NCI-H2196 (cell line): Measurements from ENCODE around the gene CLDN18.

Experiments used
- DNase-seq: peaks from one replicate; lab custom pipeline; 2025; ENCODE audit not compliant: unreplicated experiment; lab: John Stamatoyannopoulos, UW

Gene CLDN18

DNA sequence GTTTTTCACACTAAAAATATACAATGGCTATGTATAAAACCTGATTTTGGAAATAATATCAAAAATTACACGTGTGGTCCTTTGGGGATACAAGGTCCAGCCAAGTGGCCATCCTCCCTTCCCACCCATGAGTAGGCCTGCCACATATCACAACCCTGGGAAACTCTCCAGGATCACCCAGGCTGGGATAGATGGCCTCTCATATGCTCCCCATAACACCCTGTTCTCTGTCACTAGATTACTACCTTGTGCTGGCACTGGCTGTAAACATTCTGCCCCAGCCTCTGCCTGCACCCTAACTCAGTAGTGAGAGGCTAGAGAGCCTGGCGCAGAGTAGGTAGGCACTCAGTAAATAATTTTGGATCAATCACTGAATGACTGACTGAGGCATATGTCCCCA, 52.1 kb downstream of the CLDN18 start:
- DNase-seq: no peak

DNA sequence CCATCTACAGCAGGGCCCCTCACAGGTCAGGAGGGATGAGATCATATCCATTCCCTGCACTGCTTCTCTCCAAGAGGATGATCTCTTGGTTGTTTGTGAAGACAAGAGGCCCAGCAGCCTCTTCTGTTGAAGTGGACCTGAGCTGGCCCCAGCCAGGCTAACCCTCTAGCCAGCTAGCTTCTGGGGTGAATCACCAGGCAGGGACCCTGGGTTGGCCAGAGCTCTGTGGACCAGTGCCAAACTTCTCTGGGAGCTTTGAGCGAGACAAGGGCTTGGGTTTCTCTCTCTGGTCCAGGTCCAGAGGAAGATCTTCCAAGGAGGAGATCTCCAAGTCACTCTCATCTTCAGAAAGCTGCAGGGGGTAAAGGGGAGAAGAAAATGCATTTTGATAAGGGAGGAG, 52.7 kb downstream of the CLDN18 start:
- DNase-seq: no peak

DNA sequence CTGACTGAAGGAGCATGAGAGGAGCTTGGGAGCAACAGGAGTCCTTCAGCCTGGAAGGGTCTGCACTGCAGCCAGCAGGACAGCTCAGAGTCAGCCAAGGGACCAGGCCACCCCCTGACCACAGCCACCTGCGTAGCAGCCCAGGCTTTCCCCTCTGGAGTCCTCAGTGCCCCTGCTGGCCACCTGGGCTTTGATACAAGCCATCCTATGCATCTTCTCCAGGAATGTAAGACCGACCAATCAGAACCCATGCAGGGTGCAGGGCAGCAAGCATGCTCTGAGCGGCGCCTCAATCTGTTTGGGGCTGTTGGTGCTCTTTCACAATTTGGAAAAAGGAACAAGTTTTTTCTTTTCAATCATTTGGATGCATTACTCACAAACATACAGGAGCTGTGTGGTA, 53.5 kb downstream of the CLDN18 start:
- no peak for DNase-seq

DNA sequence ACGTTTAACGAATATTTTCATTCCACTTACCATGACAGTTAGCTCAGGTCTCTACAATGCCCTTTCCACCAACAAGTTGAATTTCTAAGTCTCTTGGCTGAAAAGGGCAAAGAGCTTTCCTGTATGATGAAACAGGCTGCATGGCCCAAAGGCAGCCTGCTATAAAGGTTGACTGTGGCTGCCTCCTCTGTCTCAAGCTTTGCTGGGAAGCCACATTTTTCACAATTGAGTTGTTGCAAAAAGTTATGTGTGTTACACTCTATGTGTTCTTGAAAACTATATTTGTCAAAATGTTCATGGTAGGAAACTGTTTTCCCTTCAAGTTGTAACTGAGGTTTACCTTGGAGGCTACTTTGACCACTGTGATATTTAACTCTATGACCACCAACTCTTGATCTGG, 56.0 kb downstream of the CLDN18 start:
- no peak for DNase-seq

DNA sequence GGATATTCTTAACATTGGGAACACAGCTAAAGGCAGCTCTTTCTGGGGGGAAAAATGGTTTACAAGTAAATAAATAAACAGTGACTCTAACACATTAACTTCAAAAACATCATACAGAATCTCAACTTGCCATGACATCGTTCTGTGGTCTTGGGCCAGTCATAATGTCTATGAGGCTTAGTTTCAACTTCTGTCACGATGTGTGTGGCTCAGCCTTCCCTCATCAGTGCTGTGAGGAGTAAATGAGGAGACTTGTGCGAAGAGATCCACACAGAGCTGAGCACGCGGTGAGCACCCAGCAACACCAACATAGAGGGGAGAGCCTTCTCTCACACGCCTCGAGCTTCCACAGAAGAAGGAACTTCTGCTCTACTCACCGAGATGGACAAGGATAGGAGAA, 56.4 kb downstream of the CLDN18 start:
- no peak for DNase-seq

DNA sequence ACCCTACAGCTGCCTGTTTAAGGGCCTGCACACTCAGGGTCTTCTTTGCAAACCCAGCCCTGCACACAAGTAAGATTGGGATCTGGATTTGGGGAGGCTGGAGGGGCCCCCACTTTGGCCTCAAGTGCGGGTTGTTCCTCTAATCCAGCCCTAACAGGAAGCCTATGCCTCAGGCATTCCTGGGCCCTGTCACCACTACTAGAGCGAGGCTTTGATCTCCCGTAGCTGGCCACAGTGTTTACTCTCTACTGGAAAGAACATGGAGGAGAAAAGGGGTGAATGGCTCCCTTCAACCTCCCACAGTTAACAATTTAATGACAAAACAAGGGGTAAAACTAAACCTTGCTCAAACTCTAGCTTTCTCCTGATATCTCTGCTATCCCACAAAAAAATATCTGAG, 57.0 kb downstream of the CLDN18 start:
- no peak for DNase-seq

DNA sequence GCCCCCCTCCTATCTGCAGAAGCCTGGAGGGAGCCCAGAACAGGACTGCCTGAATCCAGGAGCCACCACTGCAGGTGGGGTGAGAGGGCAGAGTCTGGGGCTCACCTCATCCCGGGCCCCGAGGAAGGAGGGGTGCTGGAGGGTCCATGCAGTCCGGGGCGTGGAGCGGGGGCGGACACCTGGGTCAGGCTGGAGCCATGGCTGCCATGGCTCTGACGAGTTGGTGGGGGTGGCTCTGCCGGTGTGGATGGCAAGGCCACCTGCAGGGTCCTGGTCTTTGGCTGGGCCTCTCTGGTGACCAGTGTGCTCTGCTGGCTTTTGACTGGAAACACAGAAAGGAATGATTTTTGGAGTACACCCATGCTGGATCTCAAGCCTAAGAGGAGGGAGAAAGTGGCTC, 58.1 kb downstream of the CLDN18 start:
- DNase-seq: no peak

DNA sequence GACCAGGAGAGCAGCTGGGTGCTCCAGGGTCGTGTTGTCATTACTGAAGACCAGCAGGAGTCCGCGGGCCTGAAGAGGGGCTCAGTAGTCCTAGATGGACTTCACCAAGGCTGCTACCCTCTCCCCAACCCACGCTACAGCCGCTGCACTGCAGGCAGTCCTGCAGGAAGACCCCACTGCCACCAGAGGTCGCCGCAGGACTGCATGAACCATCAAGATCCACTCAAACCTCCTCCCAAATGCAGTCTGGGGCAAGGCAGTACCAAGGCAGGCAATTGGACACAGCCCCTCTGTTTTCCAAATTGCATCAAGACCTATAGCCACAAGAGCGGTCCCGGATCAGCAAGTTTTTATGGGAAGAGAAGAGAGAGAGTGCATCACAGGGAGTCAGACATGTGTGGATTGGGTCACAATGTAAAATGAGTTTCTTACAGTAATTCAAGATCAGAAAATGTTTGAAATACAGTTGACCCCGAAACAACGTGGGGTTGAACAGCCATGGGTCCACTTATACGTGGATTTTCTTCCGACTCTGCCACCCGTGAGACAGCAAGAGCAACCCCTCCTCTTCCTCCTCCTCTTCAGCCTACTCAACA, 58.7 kb downstream of the CLDN18 start:
- peak; percentile 85 for DNase-seq

DNA sequence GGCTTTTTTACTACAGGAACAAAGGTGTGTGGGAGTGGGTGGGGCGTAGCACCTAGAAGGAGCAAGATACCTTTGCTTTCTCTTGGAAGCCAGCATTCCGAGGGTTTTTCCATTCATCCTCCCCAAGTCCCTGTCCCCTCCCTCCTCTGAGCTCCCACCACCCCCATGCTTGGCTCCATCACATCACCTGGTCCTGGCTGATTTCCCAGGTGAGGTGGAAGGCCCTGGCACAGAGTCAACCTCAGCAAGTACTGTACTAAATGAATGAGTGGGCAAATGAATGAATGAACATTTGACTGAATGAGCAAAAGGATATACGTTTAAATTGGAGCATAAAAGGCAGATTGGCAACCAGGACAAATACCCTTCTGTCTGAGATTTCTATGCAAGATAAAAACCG, 60.0 kb downstream of the CLDN18 start:
- DNase-seq: peak; percentile 29

DNA sequence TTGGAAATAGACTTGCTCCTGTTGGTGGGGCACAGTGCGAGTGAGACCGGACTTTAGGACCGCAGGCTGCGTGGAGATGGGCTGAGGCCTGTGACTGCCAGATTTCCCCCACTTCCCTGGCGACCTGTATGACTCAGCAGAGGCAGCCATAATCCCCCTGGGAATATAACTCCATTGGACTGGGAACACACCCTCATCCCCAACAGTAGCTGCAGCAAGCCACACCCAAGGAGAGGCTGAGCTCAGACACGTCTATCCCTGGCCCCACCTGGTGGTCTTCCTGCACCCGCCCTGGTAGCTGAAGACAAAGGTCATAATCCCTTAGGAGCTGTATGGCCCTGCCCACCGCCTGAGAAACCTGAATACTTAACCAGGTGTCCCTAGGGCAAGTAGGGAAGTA, 62.8 kb downstream of the CLDN18 start:
- no peak for DNase-seq

DNA sequence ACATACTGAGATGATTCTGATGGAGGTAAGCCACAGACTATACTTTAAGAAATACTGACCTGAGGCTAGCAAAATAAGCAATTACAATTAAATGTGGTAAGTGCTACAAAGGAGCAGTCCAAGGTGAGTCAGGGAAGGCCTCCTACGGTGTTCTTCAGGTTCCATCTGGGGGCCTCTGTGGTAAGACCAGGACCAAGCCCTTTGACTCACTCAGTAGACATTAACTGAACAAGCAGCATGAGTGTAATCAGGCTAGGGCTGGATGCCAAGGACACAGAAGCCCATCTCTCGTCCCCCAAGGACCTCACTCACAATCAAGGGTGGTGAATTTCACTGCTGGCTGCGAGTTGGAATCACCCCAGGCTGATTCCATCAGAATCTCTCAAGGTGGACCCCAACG, 68.1 kb downstream of the CLDN18 start:
- DNase-seq: no peak

DNA sequence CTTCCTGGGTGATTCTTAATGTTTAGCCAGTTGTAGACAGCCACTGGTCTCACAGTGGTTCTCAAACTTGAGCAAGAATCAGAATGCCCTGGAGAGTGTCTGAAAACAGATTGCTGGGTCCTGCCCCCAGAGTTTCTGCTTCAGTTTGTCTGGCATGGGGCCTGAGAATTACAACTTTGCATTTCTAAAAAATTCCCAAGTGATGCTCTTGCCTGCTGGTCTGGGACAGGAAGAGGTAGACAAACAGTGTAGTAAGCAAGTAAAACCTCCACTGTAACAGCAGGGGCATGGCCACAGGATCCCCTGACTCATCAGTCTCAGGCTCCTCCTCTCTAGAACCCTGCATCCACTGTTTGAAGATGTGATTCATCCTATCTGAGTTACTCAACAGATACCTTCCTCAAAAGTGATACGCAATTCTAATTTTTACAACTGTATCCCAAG, 69.0 kb downstream of the CLDN18 start:
- no peak for DNase-seq

DNA sequence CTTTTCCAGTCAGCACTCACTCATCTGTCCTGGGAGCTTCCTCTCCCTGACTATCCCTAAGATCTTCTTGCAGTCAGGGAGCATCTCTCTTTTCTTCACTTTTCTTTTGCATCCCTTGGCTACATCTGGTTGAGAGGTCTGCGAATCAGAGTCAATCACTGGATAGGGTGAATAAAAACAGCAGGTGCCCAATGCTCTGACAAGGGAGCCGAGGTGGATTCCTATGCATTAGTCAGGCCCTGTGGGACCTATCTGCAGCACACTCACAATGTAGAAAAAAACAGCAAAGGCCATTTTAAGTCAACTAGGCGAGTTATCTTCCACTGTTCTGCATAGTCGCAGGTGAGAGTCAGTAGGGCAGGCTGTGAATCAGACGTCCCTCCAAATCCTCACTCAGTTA, 69.9 kb downstream of the CLDN18 start:
- DNase-seq: no peak

DNA sequence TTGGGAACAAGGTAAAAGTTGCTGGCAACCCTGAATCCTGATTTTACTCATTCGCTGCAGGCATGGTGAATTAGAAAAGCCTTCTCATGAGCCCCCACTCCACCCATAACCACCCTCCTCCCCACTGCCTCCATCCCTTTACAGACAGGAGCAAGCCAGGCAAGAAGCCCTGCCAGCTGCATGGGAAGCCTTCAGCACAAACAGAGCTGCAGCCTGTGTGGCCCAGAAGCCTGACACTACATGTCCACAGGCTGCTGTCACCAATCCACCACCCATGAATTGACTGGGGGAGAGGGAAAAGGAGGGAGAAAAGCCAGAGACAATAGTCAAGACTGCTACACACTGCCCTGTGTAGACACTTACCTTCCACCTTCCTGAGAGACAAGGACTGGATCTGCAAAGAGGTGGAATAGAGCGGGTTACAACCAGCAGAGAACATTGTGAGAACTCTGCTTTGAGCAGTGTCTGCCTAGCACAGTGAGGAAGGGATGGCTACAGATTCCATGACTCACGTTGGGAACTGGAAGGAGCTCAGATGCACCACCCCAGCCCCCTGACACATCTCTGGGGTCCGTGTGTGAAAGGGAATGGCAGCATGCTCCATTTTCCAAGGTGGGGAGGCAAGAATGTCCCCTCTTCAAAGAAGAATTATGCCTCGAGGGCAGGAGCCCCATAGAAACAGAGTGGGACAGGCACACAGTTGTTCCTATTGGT, 71.6 kb downstream of the CLDN18 start:
- DNase-seq: no peak

DNA sequence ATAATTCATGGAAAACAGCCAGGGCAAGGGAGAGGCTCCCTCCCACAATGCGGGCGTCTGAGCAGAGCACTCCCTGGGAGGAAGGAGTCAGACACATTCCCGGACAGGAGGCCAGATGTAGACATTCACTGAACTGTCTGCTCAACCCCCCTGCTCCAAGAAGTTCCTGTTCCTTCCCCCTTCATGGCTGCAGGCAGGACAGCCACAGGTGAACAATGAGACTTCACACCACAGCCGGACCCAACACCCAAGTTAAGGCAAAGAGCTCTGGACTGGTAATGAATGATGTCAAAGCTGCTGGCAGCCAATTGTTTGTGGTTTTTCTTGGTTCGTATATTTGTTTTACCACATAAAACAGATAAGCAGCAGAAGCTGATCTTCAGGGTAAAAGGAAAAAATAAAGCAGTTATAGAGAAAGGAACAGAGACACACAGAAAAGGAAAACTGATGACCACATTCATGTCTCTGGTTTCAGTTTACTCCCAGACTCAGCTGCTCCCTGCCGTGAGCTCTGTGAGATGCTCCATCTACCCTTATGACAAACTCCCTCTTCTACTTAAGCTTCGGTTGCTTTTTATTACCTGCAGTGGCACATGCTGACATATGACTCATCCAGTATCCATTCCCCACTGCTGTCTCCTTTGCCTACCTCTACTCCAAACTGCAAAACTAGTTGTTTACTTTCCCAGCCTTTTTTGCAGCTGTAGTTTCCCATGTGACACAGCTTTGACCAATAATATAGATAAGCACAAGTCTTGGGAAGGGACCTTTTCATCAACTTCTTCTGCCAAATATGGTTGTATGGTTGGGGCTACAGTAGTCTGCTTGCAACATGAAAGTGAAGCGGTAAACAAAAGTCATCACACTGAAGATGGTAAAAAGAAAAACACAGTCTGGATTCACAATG, 72.4 kb downstream of the CLDN18 start:
- DNase-seq: peak; percentile 76

DNA sequence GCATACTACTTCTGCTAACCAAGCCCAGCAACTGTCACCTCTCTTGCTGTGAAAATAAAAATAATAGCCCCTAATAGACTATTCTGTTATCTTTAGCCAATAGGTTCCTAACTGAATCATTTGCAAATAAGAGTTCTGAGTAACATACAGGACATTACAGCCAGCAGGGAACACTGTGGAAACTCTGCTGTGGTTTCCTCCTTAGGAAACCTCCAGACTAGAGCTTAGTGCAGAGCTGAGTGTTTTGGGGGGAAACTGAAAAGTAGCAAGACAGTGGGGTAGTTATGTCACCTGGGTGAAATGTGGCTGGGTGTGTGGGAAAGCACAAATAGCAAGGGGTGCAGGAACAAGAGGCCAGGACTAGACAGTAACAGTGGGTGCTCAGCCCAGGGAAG, 73.0 kb downstream of the CLDN18 start:
- no peak for DNase-seq
